Measurements from ENCODE around the gene METTL16.

- TF ChIP-seq CTCF (IDR thresholded peaks at IDR 0.05) (no peak), POLR2A (IDR thresholded peaks at IDR 0.05) (no peak), POLR2AphosphoS5 (IDR thresholded peaks at IDR 0.05) (no peak)
Observed at GRCh38 chr17:2551493-2551892, 39.8 kb upstream of the METTL16 start.
